ENCODE results near the gene SEMA4D.

The SEMA4D gene

GRCh38 chr9:89353989-89354388 lies 143.9 kb downstream of the SEMA4D start:
- no peaks in the 10 kb centered on the region for H3K9me3 ChIP-seq (ENCODE audit: insufficient read depth, low read depth, low read length)
- H3K9me2 ChIP-seq (replicated peaks; ENCODE audit: low read depth, low read length): no peaks in the 10 kb centered on the region
- H3K36me3 ChIP-seq (ENCODE audit: insufficient read depth, low read length): peaks cover 94% of the 10 kb centered on the region; the same call in 1 of the 2 replicates
- TF ChIP-seq CTCF (conservative IDR thresholded peaks at IDR 0.05; ENCODE audit: low read length): no peak
- no peak for TF ChIP-seq EZH2phosphoT487 (IDR thresholded peaks at IDR 0.05; ENCODE audit: borderline replicate concordance)
- no peaks in the 10 kb centered on the region for H3K27me3 ChIP-seq (ENCODE audit: insufficient read depth, low read length, poor library complexity, severe bottlenecking)
- H3F3A ChIP-seq (ENCODE audit: low read depth): no peaks in the 10 kb centered on the region
- no peak overlapping the region for H2AFZ ChIP-seq (ENCODE audit: low read length)
- H3K4me2 ChIP-seq (ENCODE audit: low read depth, low read length, poor library complexity, severe bottlenecking): no peak overlapping the region
- no peak overlapping the region for H3K4me3 ChIP-seq (ENCODE audit: low read length, poor library complexity, severe bottlenecking)
- no peak overlapping the region for H3K9ac ChIP-seq (ENCODE audit: low read depth, low read length, poor library complexity, severe bottlenecking)
- H3K4me1 ChIP-seq (ENCODE audit: insufficient read depth, low read length, poor library complexity, severe bottlenecking): peaks cover 6% of the 10 kb centered on the region
- no peaks in the 10 kb centered on the region for H4K20me1 ChIP-seq (ENCODE audit: insufficient read depth, low read length, poor library complexity, severe bottlenecking)
- H3K79me2 ChIP-seq (ENCODE audit: insufficient read depth, low read length): no peaks in the 10 kb centered on the region

- Histone ChIP-seq H3K9me2 (replicated peaks; ENCODE audit: low read depth, low read length) (no peaks in the 10 kb centered on the region), H3K4me3 (ENCODE audit: low read length, poor library complexity, severe bottlenecking) (no peak overlapping the region), H4K20me1 (ENCODE audit: insufficient read depth, low read length, poor library complexity, severe bottlenecking) (no peaks in the 10 kb centered on the region), H3K27me3 (ENCODE audit: insufficient read depth, low read length, poor library complexity, severe bottlenecking) (no peaks in the 10 kb centered on the region), H3K4me2 (ENCODE audit: low read depth, low read length, poor library complexity, severe bottlenecking) (no peak overlapping the region), H3K9me3 (ENCODE audit: insufficient read depth, low read depth, low read length) (no peaks in the 10 kb centered on the region), H3K36me3 (ENCODE audit: insufficient read depth, low read length) (peaks cover 94% of the 10 kb centered on the region; the same call in 1 of the 2 replicates), H3K79me2 (ENCODE audit: insufficient read depth, low read length) (no peaks in the 10 kb centered on the region), H3K4me1 (ENCODE audit: insufficient read depth, low read length, poor library complexity, severe bottlenecking) (peaks cover 6% of the 10 kb centered on the region), H3K9ac (ENCODE audit: low read depth, low read length, poor library complexity, severe bottlenecking) (no peak overlapping the region), H2AFZ (ENCODE audit: low read length) (no peak overlapping the region), H3F3A (ENCODE audit: low read depth) (no peaks in the 10 kb centered on the region)
- TF ChIP-seq EZH2phosphoT487 (IDR thresholded peaks at IDR 0.05; ENCODE audit: borderline replicate concordance) (no peak), CTCF (conservative IDR thresholded peaks at IDR 0.05; ENCODE audit: low read length) (no peak)
Observed at GRCh38 chr9:89352874-89353649, 144.9 kb downstream of the SEMA4D start.

GRCh38 chr9:89352451-89352850 lies 145.5 kb downstream of the SEMA4D start:
- no peak overlapping the region for H3K4me2 ChIP-seq (ENCODE audit: low read depth, low read length, poor library complexity, severe bottlenecking)
- no peaks in the 10 kb centered on the region for H3F3A ChIP-seq (ENCODE audit: low read depth)
- H3K79me2 ChIP-seq (ENCODE audit: insufficient read depth, low read length): no peaks in the 10 kb centered on the region
- H3K27me3 ChIP-seq (ENCODE audit: insufficient read depth, low read length, poor library complexity, severe bottlenecking): no peaks in the 10 kb centered on the region
- no peaks in the 10 kb centered on the region for H3K9me2 ChIP-seq (replicated peaks; ENCODE audit: low read depth, low read length)
- no peaks in the 10 kb centered on the region for H3K9me3 ChIP-seq (ENCODE audit: insufficient read depth, low read depth, low read length)
- H3K4me3 ChIP-seq (ENCODE audit: low read length, poor library complexity, severe bottlenecking): no peak overlapping the region
- H4K20me1 ChIP-seq (ENCODE audit: insufficient read depth, low read length, poor library complexity, severe bottlenecking): no peaks in the 10 kb centered on the region
- no peak overlapping the region for H3K9ac ChIP-seq (ENCODE audit: low read depth, low read length, poor library complexity, severe bottlenecking)
- TF ChIP-seq CTCF (conservative IDR thresholded peaks at IDR 0.05; ENCODE audit: low read length) (no peak), EZH2phosphoT487 (IDR thresholded peaks at IDR 0.05; ENCODE audit: borderline replicate concordance) (no peak)
- H2AFZ ChIP-seq (ENCODE audit: low read length): no peak overlapping the region
- peaks cover 4% of the 10 kb centered on the region for H3K4me1 ChIP-seq (ENCODE audit: insufficient read depth, low read length, poor library complexity, severe bottlenecking)
- H3K36me3 ChIP-seq (ENCODE audit: insufficient read depth, low read length): peaks cover 93% of the 10 kb centered on the region; the same call in 1 of the 2 replicates
